Measurements from ENCODE around the gene LMBR1.
"Not testable (repeated sequence)": the region's sequence is repeated elsewhere in the genome, so short reads cannot be mapped to it uniquely, and the experiment has no call there.

DNA sequence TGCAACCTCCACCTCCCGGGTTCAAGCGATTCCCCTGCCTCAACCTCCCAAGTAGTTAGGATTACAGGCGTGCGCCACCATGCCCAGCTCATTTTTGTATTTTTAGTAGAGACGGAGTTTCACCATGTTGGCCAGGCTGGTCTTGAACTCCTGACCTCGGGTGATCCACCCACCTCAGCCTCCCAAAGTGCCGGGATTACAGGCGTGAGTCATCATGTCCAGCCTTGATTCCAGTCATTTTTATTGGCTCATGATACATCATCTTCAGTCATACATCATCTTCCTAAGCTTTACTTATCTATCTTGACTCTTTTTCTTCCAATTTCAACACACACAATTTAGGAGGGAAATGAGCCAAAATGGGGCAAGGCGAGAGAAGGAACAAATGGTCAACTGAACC lies 7.1 kb upstream of the LMBR1 start:
- not testable (repeated sequence) for TF ChIP-seq ZNF274 (IDR thresholded peaks at IDR 0.05; ENCODE audit: low read depth, low read length); YY1 (IDR thresholded peaks at IDR 0.05; ENCODE audit: insufficient read depth, insufficient read length)

Measured in NT2/D1 (cell line).